ENCODE results near the gene PCDHGB4. TPM values are rescaled to one million over a fixed set of nuclear protein-coding genes. Genes with fewer than 3 reads are reported as not detected.

PCDHGB4 gene
- total and polyA plus RNA-seq, 10 donors, result 0.02 to 3.9 (median 2.6) TPM

DNA sequence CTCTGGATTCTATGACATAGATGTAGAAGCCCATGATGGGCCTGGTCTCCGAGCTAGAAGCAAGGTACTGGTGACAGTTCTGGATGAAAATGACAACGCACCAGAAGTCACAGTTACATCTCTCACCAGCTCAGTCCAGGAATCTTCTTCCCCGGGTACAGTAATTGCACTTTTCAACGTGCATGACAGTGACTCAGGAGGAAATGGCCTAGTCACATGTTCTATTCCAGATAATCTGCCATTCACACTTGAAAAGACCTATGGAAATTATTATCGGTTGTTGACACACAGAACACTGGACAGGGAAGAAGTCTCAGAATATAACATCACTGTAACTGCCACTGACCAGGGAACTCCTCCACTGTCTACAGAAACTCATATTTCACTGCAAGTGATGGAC, 31.4 kb upstream of the PCDHGB4 start:
- no peak for DNase-seq
- Histone ChIP-seq H3K27me3 (replicated peaks in 1 of 7) (peaks cover 0 to 92% (median 10%) of the 10 kb centered on the region in 7 donors), H3K27ac (no peak overlapping the region), H3K4me1 (no peaks in the 10 kb centered on the region), H3K9me3 (peaks cover 0 to 100% (median 85%) of the 10 kb centered on the region in 8 donors), H3K4me3 (no peak overlapping the region), H3K36me3 (no peaks in the 10 kb centered on the region)
- TF ChIP-seq POLR2AphosphoS5 (IDR thresholded peaks at IDR 0.05) (no peak), POLR2A (IDR thresholded peaks at IDR 0.05) (no peak)
- TF ChIP-seq, protein P1, sequence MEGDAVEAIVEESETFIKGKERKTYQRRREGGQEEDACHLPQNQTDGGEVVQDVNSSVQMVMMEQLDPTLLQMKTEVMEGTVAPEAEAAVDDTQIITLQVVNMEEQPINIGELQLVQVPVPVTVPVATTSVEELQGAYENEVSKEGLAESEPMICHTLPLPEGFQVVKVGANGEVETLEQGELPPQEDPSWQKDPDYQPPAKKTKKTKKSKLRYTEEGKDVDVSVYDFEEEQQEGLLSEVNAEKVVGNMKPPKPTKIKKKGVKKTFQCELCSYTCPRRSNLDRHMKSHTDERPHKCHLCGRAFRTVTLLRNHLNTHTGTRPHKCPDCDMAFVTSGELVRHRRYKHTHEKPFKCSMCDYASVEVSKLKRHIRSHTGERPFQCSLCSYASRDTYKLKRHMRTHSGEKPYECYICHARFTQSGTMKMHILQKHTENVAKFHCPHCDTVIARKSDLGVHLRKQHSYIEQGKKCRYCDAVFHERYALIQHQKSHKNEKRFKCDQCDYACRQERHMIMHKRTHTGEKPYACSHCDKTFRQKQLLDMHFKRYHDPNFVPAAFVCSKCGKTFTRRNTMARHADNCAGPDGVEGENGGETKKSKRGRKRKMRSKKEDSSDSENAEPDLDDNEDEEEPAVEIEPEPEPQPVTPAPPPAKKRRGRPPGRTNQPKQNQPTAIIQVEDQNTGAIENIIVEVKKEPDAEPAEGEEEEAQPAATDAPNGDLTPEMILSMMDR (IDR thresholded peaks at IDR 0.05 in 8 of 11, conservative IDR thresholded peaks at IDR 0.05 in 3 of 11), result no peak
- WGBS, 5 donors, result 65 to 74% (median 69%) methylated on average over 5 of the region's 5 CpGs
- intact Hi-C loops (cut with DNase I; ENCODE audit: low total_unique reads), result no loop called here

GRCh38 chr5:141356950-141357349, 30.5 kb upstream of the PCDHGB4 start:
- Histone ChIP-seq H3K27me3 (replicated peaks in 1 of 7) (peaks cover 0 to 92% (median 5%) of the 10 kb centered on the region in 7 donors), H3K36me3 (no peaks in the 10 kb centered on the region), H3K9me3 (peaks cover 0 to 100% (median 85%) of the 10 kb centered on the region in 8 donors), H3K4me1 (no peaks in the 10 kb centered on the region), H3K4me3 (no peak overlapping the region), H3K27ac (no peak overlapping the region)
- no peak for TF ChIP-seq POLR2AphosphoS5 (IDR thresholded peaks at IDR 0.05)
- TF ChIP-seq, protein P1 (IDR thresholded peaks at IDR 0.05 in 8 of 11, conservative IDR thresholded peaks at IDR 0.05 in 3 of 11), result no peak
- no peak for TF ChIP-seq POLR2A (IDR thresholded peaks at IDR 0.05)
- intact Hi-C loops (cut with DNase I; ENCODE audit: low total_unique reads), result no loop called here
- DNase-seq, result no peak
- 43 to 57% (median 45%) methylated on average over 16 to 19 of the region's 19 CpGs for WGBS, 5 donors

DNA sequence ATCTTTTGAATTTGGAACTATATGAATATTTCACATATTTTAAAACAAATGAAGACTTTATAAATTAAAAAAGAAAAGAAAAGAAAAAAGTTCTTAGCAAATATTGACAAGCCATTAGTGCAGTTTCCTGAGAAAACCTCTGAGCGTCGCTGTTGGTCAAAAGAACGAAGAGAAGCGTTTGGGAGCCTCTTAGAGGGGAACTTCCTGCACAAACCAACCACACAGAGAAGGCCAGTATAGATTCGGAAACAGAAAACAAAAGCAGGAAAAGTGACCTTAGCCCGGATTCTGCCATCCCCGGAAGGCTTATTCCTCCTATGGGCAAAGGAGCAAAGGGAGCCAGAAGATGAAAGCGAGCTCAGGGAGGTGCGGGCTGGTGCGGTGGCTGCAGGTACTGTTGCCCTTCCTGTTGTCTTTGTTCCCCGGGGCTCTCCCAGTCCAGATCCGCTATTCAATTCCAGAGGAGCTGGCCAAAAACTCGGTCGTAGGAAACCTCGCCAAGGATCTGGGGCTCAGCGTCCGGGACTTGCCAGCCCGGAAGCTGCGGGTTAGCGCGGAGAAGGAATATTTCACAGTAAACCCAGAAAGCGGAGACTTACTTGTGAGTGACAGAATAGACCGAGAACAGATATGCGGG, 27.6 kb upstream of the PCDHGB4 start, which contains the start of gene PCDHGB2:
PCDHGB2 (plus strand) TSS at position 205 of the 637 bp plus-strand sequence; CDS start at position 347, 142 bp downstream.
- Histone ChIP-seq H3K27ac (no peak within 1 kb of the TSS), H3K36me3 (peaks cover 0 to 7% (median 0%) of the 10 kb centered on the region in 6 donors), H3K27me3 (replicated peaks in 1 of 7) (peaks cover 0 to 94% (median 16%) of the 10 kb centered on the region in 7 donors), H3K4me3 (peak within 1 kb of the TSS in 5 of 8 donors; percentile 2 to 60 (median 24)), H3K4me1 (no peaks in the 10 kb centered on the region), H3K9me3 (peaks cover 0 to 100% (median 97%) of the 10 kb centered on the region in 8 donors)
- intact Hi-C loops (cut with DNase I; ENCODE audit: low total_unique reads), result no loop called here
- 15 to 23% (median 18%) methylated on average over 23 to 24 of the region's 24 CpGs for WGBS, 5 donors
- no peak for TF ChIP-seq POLR2A (IDR thresholded peaks at IDR 0.05)
- TF ChIP-seq, protein P1 (IDR thresholded peaks at IDR 0.05 in 8 of 11, conservative IDR thresholded peaks at IDR 0.05 in 3 of 11), result peak in 5 of 11 experiments; percentile 22 to 38 (median 27)
- no peak for DNase-seq

DNA sequence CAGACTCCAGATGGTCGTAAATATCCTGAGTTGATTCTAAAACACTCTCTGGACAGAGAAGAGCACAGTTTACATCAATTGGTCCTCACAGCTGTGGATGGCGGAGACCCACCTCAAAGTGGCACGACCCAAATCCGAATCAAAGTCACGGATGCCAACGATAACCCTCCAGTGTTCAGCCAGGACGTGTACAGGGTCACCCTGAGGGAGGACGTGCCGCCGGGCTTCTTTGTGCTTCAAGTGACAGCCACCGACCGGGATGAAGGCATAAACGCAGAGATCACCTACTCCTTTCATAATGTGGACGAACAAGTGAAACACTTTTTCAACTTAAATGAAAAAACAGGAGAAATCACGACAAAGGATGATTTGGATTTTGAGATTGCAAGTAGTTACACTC, 26.8 kb upstream of the PCDHGB4 start:
- no peaks in the 10 kb centered on the region for H3K4me1 ChIP-seq
- no peak overlapping the region for H3K27ac ChIP-seq
- H3K4me3 ChIP-seq, result peak overlapping the region in 1 of 8 donors; percentile 60
- H3K27me3 ChIP-seq (replicated peaks in 1 of 7), result peaks cover 0 to 94% (median 17%) of the 10 kb centered on the region in 7 donors
- peaks cover 0 to 7% (median 0%) of the 10 kb centered on the region in 6 donors for H3K36me3 ChIP-seq
- TF ChIP-seq POLR2AphosphoS5 (IDR thresholded peaks at IDR 0.05) (no peak), POLR2A (IDR thresholded peaks at IDR 0.05) (no peak)
- TF ChIP-seq, protein P1 (IDR thresholded peaks at IDR 0.05 in 8 of 11, conservative IDR thresholded peaks at IDR 0.05 in 3 of 11), result no peak
- WGBS, 5 donors, result 35 to 55% (median 47%) methylated on average over 15 of the region's 15 CpGs
- H3K9me3 ChIP-seq, result peaks cover 0 to 100% (median 97%) of the 10 kb centered on the region in 8 donors
- intact Hi-C loops (cut with DNase I; ENCODE audit: low total_unique reads), result no loop called here
- no peak for DNase-seq
